Measurements from ENCODE around the gene ASTN2.

The ASTN2 gene

GRCh38 chr9:116733010-116733641, 681.7 kb downstream of the ASTN2 start:
- Histone ChIP-seq H3K4me2 (ENCODE audit: low read length) (no peak overlapping the region), H3K9ac (ENCODE audit: low read length) (no peak overlapping the region), H3F3A (ENCODE audit: insufficient read depth, low read length) (no peaks in the 10 kb centered on the region), H3K36me3 (ENCODE audit: insufficient read depth, low read length) (no peaks in the 10 kb centered on the region), H3K27me3 (ENCODE audit: insufficient read depth, low read length) (no peaks in the 10 kb centered on the region), H3K9me2 (ENCODE audit: low read depth, low read length) (no peaks in the 10 kb centered on the region), H3K27ac (ENCODE audit: low read depth, low read length, poor library complexity, severe bottlenecking) (no peak overlapping the region), H3K79me2 (ENCODE audit: insufficient read depth, low read length) (no peaks in the 10 kb centered on the region), H3K4me3 (ENCODE audit: low read depth, low read length, poor library complexity, severe bottlenecking) (no peak overlapping the region), H2AFZ (ENCODE audit: low read length) (no peak overlapping the region), H4K20me1 (ENCODE audit: insufficient read depth, low read length) (no peaks in the 10 kb centered on the region), H3K4me1 (ENCODE audit: insufficient read depth, low read length, severe bottlenecking) (no peaks in the 10 kb centered on the region), H3K9me3 (ENCODE audit: low read length) (no peaks in the 10 kb centered on the region)
- TF ChIP-seq CTCF (IDR thresholded peaks at IDR 0.05; ENCODE audit: low read length) (no peak), EZH2 (IDR thresholded peaks at IDR 0.05; ENCODE audit: borderline replicate concordance, low read length) (no peak)

GRCh38 chr9:116726602-116727001, 688.3 kb downstream of the ASTN2 start:
- H3K4me3 ChIP-seq (ENCODE audit: low read depth, low read length, poor library complexity, severe bottlenecking): no peak overlapping the region
- no peaks in the 10 kb centered on the region for H3K9me3 ChIP-seq (ENCODE audit: low read length)
- H3K27me3 ChIP-seq (ENCODE audit: insufficient read depth, low read length): peaks cover 4% of the 10 kb centered on the region; the same call in 1 of the 2 replicates
- H3K36me3 ChIP-seq (ENCODE audit: insufficient read depth, low read length): no peaks in the 10 kb centered on the region
- H2AFZ ChIP-seq (ENCODE audit: low read length): no peak overlapping the region
- H3K4me2 ChIP-seq (ENCODE audit: low read length): no peak overlapping the region
- no peaks in the 10 kb centered on the region for H4K20me1 ChIP-seq (ENCODE audit: insufficient read depth, low read length)
- H3K27ac ChIP-seq (ENCODE audit: low read depth, low read length, poor library complexity, severe bottlenecking): no peak overlapping the region
- H3K79me2 ChIP-seq (ENCODE audit: insufficient read depth, low read length): no peaks in the 10 kb centered on the region
- no peak overlapping the region for H3K9ac ChIP-seq (ENCODE audit: low read length)
- TF ChIP-seq EZH2 (IDR thresholded peaks at IDR 0.05; ENCODE audit: borderline replicate concordance, low read length) (no peak), CTCF (IDR thresholded peaks at IDR 0.05; ENCODE audit: low read length) (no peak)
- no peaks in the 10 kb centered on the region for H3F3A ChIP-seq (ENCODE audit: insufficient read depth, low read length)
- no peaks in the 10 kb centered on the region for H3K9me2 ChIP-seq (ENCODE audit: low read depth, low read length)
- no peaks in the 10 kb centered on the region for H3K4me1 ChIP-seq (ENCODE audit: insufficient read depth, low read length, severe bottlenecking)

DNA sequence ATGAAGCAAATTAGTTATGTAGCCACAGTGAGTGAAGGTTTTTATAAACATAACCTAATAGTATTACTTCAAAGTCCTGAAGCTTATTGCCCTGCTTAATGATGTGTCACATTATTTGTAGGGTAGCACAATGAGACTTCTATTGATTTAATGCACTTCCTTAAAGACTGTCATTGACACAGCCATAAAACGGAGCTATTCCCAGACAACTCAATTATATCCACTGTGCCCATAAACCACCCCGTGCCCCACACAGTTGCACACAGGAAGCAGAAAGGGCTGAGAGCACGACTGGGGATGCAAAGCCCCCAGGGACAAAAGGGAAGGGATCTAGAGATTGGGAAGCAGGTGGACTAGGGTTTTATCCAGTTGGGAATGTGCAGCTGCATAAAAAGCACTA, 690.7 kb downstream of the ASTN2 start:
- Histone ChIP-seq H3K9me2 (ENCODE audit: low read depth, low read length) (no peaks in the 10 kb centered on the region), H3K36me3 (ENCODE audit: insufficient read depth, low read length) (no peaks in the 10 kb centered on the region), H3K4me2 (ENCODE audit: low read length) (no peak overlapping the region), H2AFZ (ENCODE audit: low read length) (no peak overlapping the region), H3K9me3 (ENCODE audit: low read length) (no peaks in the 10 kb centered on the region), H3K27me3 (ENCODE audit: insufficient read depth, low read length) (peaks cover 4% of the 10 kb centered on the region; the same call in 1 of the 2 replicates), H3K4me3 (ENCODE audit: low read depth, low read length, poor library complexity, severe bottlenecking) (no peak overlapping the region), H3K27ac (ENCODE audit: low read depth, low read length, poor library complexity, severe bottlenecking) (no peak overlapping the region), H3K9ac (ENCODE audit: low read length) (no peak overlapping the region), H3F3A (ENCODE audit: insufficient read depth, low read length) (no peaks in the 10 kb centered on the region), H3K4me1 (ENCODE audit: insufficient read depth, low read length, severe bottlenecking) (no peaks in the 10 kb centered on the region), H4K20me1 (ENCODE audit: insufficient read depth, low read length) (no peaks in the 10 kb centered on the region), H3K79me2 (ENCODE audit: insufficient read depth, low read length) (no peaks in the 10 kb centered on the region)
- TF ChIP-seq EZH2 (IDR thresholded peaks at IDR 0.05; ENCODE audit: borderline replicate concordance, low read length) (no peak), CTCF (IDR thresholded peaks at IDR 0.05; ENCODE audit: low read length) (no peak)

Data from OCI-LY1 (cell line).